Stimulated activated CD4-positive, alpha-beta T cell treated with anti-CD3 and anti-CD28 coated beads, Interleukin-12 subunit alpha, Interleukin-12 subunit beta, amount 100 ng/mL, for 48 hours (primary cell): Measurements from ENCODE around the gene KCNN1.

Experiments
- DNase-seq, 3 donors: peaks; one replicate each; pipeline ENCODE4 v3.0.0-alpha.2; 2020; ENCODE audit warnings: low read depth in 2 of 3, low spot score in 1 of 3

The KCNN1 gene

DNA sequence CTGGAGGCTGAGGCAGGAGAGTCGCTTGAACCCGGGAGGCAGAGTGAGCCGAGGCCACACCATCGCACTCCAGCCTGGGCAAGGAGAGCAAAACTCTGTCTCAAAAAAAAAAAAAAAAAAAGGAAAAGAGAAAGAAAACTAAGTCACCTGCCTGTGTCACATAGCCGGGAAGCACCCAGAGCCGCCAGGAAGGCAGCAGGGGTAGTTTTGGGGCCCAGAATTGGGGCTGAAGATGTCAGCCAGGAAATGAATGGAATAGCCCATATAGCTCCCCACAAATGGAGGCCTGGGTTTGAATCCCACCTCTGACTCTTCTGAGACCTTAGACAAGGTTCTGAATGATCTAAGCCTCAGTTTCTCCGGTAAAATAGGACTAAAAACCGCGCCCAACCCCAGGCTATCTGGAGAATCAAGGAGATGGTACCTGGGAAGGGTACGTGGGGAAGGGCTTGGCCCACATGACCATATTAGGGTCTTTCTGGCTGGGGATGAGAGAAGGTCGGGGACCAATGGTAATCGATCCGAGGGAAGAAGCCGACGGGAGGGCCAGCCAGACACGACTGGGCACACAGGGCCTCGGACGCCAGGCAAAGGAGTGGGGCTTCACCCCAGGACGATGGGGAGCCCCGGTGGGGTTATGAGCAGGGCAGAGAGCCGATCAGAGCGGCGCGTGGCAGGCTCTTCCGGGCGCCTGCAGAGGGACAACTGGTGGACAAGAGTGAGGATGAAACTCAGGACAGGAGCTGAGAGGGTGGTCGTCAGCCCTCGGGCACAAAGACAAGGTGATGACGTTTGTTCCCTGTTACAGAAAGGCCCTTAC lies 19.7 kb upstream of the KCNN1 start:
- no peak for DNase-seq

DNA sequence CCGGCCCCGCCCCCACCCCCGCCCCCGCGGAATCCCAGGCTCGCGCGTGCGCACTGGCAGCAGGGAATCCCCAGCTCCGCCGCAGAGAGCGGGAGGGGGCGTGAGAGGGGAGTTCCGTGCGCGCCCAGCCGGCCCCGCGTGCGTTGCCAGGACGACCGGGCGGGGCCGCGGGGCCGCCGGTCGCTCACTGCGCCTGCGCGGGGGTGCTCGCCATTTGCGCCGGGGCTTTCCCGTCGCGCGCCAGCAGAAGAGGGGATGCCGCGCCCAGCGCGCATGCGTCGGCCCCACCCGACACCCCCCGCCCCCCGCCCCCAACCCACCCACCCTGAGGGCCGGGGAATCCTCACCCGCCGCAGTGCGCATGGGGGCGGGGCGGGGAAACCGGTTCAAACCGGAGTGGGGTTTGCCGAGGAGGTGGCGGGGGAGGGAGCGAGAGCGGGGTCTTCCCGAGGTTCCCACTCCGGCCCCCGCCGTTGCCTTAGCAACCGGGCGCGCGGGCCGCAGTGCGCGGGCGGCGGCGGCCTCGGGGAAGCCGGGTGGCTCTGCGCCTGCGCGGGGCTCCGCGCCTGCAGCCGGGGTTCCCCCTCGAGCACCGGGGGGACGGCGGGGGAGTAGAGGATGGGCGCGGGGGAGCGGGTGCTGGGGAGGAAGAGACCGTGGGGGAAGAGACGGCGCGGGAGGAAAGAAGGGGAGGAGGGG lies 18.9 kb upstream of the KCNN1 start:
- DNase-seq = peak; percentile 83 to 93 (median 91)

DNA sequence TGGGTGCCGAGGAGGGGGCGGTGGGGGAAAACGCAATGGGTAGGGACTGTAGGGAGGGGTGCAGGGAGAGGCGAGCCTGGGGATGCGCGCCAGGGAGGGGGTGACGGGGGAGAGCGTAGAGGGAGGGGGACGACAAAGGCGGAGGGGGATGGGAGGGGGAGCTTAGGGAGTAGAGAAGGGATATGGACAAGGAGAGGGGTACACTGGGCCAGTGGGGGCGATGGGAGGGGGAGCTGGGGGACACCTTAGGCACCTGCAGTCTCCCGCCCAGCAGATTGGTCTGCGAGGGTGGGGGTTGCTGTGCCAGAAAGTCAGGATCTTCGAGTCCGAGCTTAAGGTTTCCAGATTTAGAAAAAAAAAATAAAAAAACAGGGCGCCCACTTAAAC lies 18.4 kb upstream of the KCNN1 start:
- no peak for DNase-seq

DNA sequence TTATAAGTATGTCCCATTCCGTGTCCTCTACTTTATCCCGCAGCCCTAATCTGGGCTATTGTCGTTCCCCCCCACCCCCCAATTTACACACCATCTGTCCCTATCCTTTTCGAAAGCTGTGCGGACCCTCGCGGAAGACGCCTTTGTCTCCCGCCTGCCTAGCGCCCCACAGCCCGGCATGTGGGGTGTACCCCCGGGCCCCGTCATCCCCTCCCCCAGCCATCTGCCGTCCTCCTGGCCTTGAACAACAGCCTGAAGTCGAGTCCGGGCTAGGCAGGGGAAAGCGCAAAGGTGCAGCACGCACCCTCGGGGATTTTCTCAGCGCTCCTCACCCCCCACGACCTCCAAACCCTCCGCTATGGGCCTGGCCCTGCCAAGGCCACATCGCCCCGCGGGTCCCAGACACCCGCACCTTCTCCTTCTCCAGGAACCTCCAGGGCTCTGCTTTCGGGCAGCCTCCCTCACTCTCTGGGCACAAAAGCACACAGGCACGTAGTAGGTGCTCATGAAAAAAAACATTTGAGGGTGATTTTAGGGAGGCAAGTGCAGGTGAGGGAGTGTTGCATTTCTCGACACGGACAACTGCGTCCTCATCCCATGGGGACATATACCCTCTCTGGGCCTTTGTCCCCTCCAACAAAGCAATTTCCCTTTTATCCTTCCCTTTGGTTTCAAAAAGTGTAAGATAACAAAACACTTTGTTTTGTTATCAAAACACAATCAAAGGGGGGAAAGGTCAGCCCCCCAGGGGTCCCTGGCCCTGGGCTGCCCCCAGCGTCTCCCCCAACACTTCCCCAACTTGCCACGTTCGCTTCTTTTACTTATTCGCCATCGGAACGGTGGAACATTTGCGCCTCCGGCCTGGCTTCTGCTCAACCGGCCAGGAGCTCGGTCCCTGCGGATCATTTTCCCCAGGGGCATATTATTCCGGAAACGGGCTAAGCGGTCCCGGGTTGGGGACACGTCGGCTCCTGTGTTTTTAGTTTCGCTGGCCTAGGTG lies 17.7 kb upstream of the KCNN1 start:
- DNase-seq = no peak

DNA sequence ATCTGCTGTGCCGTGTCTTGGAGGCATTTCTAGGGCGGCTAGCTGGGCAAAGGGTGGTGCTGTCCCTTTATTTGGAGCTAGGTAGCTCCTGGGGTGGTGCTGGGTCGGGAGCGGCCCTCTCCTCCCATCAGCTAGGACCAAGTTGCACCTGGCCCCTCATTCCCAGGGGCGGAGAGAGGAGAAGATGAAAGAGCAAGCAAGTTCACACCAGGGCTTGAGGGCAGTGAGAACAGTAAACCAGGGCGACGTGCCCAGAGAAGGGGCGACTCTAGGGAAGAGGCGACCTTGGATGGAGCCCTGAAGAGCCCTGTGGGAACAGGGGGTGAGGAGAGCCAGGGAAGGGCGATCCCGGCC lies 17.0 kb upstream of the KCNN1 start:
- DNase-seq = no peak

DNA sequence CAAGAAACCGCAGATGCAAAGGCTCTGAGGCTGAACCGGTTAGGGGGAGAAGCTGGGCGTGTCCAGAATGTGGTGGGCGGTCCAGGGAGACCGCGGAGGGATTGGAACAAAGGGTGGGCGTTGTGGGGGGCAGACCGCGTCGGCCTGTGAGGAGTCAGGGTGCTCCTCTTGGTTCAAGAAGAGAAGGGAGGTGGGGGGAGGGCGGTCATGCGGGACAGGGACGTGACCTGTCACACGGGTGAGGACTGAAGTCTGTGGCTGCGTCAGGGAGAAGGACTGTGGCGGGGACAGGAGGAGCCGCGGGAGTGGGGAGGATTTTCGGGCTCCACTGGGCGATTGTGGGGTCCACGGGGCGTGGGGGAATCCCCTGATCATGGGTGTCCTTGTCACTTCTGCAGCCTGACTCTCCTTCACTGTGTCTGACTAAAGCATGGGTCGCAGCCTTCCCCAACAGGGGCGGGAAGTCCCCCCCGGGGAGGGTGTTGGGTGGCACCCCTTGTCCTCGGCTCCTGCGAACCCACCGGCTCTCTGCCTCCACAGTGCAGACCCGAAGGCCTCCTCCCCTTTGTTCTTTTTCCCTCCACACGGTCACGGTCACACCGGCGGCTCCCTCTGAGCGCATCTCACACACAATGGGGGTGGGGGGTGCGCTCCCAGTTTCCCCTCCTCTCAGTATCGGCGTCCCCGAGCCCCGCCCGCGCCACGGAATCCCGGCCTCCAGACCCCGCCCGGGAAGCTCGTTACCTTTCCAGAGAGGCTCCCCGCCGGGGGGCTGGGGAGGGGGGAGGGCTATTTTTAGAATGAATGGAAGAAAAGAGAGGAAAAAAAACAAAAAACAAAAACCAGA lies 16.4 kb upstream of the KCNN1 start:
- DNase-seq = no peak

DNA sequence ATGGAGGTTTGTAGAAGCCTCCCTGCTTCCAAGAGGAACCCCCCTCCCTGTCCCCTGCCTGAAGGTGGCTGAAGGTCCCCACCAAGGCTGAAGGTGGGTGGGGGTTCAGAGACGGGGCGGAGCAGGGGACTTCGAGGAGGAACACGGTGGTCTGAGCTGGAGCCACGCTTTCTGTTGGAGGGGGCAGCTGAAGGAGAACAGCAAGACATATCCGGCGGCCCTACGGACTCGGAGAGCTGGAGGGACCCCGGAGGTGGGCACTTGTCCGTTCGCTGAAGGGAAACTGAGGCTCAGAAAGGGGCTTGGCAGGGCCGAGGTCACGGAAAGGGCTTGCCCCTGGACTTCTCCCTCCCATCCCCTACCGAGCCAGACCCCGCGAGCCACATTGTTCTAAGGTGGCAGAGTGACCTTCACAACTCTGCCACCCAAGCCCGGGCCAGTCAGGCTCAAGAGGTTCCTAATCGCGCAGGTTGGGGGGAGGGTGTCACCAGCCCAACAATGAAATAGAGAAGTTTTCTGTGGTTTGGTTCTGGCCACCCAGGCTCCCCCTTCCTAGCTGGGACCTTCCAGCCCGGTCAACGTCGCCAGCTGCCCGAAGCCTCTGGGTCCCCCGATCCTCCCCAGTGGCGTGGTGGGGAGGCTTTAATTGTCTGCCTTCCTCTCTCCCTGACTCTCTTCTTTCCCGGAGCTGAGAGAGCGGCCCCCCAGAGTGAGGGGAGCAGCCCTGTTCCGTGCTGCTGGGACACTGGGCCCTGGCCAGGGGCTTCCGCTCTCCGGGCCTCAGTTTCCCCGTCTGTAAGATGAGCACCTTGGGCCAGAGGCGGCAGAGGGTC lies 15.5 kb upstream of the KCNN1 start:
- no peak for DNase-seq

DNA sequence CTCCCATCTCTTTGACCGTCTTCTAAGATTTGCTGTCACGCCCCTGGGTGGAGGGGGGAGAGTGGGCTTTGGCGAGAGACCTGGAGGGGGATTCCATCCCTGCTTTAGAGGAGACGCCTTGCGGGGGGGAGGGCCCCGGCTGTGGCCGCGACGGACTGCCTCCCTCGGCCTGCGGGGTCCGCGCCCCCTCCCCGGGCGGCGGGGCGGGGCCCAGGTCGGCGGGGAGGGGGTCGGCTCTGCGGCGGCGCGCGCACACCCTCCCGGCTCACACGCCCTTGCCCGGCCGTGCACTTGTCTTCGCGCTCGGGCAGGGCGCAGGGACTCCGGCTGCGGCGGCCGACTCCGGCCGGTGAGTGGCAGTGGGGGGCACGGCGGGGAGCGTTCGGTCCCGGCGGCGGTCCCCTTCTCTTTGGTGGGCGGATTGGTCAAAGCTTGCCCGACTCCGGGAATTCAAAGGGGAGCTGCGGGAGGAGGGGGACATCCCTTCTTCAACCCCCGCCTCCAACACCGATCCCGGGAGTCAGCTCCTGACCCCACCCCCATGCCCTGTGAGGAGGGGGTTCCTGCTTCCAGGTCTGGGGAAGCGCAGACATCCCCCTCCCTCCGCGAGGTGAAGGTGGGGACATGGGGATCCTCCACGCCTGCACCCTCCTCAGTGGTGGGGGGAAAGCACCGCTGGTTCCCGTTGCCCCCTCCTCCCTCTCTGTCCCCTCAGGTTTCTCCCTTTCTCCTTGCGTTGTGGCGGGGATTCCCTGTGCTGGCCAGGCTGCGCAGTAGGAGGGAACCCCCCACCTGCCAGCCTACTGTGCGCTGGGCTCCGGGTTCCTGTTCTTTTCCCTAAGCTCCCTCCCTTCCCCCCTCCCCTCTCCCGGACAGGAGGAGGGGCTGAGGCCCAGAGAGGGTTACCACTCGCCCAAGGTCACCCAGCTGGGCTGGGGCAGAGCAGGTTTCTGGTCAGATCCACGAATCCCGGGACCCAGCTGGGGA lies 14.6 kb upstream of the KCNN1 start:
- DNase-seq = no peak

DNA sequence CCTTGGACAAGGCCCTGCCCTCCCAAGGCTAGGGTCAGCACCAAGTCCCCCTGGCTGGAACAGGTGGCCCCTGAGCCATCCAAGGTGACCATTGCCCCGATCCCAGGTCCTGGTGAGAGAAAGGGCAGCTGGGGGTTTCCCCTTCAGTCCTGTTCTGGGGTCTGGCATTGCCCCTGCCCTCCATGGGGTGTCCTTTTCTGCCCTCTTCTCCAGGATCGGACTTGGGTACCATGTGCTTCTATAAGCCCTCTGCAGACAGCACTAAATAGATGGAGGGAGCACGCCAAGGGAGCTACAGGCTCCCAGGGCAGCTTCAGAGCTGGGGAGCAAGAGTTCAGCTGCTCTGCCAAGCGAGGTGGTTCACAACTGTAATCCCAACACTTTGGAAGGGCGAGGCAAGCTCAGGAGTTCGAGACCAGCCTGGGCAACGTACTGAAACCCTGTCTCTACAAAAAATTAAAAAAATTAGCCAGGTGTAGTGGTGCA lies 13.5 kb upstream of the KCNN1 start:
- no peak for DNase-seq

DNA sequence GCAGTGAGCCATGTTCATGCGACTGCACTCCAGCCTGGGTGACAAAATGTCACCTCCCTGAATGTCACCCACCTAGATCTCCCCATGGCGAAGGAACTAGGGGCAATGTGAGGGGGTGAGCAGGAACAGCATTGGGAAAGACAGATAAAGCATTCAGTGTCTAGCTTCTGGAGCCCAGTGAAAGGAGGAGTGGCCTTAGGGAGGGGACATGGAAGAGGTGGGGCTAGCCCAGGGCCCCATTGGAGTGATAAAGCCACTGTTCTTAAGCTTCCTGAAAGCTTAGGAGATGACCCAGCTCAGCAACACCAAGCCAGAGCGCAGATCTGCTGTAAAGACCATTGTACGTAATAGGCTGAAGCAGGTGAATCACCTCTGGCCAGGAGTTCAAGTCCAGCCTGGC lies 13.0 kb upstream of the KCNN1 start:
- no peak for DNase-seq

DNA sequence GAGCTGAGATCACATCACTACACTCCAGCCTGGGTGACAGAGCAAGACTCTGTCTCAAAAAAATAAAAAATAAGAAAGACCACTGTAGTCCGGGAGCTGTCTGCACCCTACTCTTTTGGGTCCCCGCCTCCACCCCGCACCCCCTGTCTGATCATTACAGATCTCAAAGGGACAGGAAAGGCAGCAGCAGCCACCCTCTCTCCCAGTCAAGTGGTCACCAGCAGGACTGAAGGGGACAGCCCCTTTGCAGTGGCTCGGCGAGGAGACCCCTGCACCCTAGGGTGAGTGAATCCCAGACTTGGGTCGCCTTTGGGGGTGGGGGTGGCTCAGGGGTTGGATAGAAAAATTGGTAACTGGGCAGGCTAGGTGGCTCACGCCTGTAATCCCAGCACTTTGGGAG lies 12.5 kb upstream of the KCNN1 start:
- no peak for DNase-seq

DNA sequence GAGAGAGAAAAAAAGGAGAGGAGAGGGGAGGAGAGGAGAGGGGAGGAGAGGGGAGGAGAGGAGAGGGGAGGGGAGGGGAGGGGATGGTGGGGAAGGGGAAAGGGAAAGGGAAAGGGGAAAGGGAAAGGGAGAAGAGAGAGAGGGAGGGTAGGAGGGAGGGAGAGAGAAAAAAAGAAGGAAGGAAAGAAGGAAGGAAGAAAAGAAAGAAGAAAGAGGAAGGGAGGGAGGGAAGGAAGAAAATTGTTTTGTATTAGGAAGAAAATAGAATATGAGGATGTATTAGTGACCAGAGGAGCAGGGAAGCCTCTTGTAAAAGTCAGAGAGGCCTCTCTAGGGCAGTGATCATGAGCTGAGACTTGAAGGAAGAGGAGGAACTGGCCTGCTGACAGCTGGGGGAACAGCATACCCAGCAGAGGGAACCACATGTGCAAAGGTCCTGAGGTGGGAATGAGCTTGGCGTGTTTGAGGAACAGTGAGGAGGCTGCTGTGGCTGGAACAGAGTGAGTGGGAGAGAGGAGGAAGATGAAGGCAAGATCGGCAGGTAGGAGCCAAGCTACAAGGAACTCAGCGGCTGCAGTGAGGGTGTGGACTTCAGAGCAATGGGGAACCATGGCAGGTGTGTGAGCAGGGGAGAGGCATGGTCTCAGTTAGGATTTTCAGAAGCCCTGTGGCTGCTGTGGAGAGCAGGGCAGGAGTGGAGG lies 9.6 kb upstream of the KCNN1 start:
- DNase-seq = no peak

DNA sequence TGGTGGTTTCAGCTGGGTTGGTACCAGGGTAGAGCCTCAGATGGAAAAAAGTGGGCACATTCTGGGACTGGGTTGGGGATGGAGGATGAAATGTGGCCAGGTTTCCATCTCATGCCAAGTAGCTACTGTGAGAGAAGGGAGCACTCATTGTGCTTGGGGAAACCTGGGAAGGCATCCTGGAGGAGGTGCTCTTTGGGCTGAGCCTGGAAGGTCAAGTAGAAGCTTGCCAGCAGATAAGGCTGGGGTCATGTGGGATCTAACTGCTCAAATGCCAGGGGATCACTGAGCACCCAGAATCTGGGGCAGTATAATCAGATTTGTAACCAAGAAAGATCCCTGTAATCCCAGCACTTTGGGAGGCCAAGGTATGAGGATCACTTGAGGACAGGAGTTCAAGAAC lies 9.0 kb upstream of the KCNN1 start:
- DNase-seq = no peak

DNA sequence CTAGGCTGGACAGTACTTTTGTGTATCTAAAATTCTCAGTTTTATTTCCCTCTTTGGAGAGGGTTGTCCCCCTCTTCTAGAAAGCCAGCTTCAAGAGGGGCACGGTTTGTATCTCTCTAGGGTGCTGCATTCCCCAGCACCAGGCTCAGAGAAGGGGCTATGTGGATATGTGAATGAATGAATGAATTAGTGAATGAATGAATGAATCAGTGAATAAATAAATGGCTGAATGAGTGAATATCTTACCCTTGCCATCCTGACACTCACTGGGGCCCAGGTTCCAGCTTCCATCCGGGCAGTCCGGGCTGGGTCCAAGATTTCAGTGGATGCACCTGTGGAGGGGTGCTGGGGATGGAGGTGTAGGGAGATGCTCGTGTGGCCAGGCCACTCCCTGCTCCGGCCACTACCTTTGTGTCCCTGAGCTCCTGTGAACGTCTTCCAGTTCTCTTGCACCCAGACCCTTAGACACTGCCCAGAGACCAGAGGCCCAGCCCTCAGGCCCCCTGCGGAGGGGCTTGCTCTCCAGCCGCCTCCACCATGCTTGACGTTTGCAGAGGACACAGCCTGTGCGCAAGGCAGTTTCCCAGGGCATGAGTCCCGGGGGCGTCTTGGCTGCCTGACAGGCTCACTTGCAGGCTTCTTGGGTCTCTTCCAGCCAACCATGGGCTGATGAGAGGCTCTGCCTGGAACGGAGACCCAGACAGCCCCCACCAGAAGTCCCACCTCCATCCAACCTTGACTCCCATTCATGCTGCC lies 2.8 kb upstream of the KCNN1 start:
- DNase-seq = no peak

DNA sequence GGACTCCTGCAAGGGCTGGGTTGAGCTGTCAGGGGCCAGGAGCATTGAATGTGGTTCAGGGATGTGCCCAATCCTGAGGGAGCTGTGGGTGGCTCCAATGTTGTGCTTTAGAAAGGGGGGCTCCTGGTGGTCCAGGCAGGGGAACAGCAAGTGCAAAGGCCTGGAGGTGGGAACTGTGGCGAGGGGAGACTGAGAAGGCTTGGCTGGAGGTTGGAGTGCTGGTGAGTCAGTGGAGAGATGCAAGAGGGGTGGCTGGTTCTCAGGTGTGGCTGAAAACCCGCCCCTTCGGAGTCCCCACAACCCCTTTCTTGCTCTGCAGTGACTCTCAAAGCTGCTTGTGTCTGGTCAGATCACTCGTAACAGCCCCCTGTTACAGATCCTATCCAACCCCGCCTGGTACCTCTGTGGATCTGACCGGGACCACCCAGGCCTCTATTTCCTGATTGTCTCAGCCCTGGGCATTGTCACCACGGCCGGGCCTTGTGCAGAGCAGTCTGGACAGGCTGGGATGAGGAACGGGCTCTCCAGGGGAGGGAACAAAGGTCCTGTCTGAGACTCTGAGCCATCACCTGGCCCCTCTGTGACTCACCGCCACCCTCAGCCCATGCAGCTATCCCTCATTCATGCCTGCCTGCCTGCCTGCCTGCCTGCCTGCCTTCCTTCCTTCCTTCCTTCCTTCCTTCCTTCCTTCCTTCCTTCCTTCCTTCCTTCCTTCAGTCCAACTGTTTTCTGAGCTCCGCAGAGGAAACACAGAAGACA lies 1.4 kb upstream of the KCNN1 start:
- DNase-seq = no peak

DNA sequence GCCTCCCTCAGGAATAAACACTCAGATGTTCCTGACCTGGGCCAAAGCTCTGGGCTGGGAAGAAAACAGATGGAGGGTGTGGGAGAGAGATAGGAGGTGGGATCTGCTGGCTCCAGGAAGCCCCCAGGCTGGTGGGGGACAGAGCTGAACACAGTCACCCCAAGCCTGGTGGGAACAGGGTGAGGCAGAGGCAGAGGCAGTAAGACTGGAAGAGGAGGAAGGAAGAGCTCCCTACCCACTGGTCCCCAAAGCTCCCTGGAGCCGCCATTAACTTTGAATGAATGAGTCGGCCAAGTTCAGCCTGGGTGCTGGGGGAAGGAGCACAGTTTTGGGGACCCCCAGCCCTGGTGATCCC lies 801 bp upstream of the KCNN1 start:
- DNase-seq = no peak
